WTC11 (cell line): ENCODE data around the gene MYL3. TPM values are rescaled to one million over a fixed set of nuclear protein-coding genes. Genes with fewer than 3 reads are reported as not detected.

Experiments
- ATAC-seq: fragments of 200-7000 bp; cut with Tn5 transposase; 2 replicates; pipeline ENCODE4 v1.10.0; 2021; ENCODE audit warnings: mild to moderate bottlenecking, moderate library complexity
- CTCF ChIA-PET: fragments of 300-600 bp; sonication (Branson Sonifier 250); formaldehyde crosslinking; loops from one replicate; lab custom pipeline; 2021; ENCODE audit warnings: antibody characterized with exemption; lab: Charles Lee
- POLR2A ChIA-PET: fragments of 350-600 bp; sonication (Branson Sonifier 250); formaldehyde crosslinking; loops from one replicate; lab custom pipeline; 2021; ENCODE audit warnings: antibody characterized with exemption; lab: Charles Lee
- DNase-seq: peaks from one replicate; pipeline ENCODE4 v3.0.0; 2021; ENCODE audit warnings: low spot score
- H3K27ac Mint-ChIP-seq: 2 replicates; pipeline ENCODE4 v1.8.0; 2021; ENCODE audit warnings: mixed read lengths
- H3K27me3 Mint-ChIP-seq: 2 replicates; pipeline ENCODE4 v1.8.0; 2021; ENCODE audit warnings: low read depth, mild to moderate bottlenecking, moderate library complexity, mixed read lengths
- H3K36me3 Mint-ChIP-seq: 2 replicates; pipeline ENCODE4 v1.8.0; 2021; ENCODE audit warnings: mixed read lengths
- H3K4me1 Mint-ChIP-seq: 2 replicates; pipeline ENCODE4 v1.8.0; 2022; ENCODE audit warnings: mixed read lengths
- H3K4me3 Mint-ChIP-seq: 2 replicates; pipeline ENCODE4 v1.8.0; 2021; ENCODE audit warnings: mild to moderate bottlenecking, moderate library complexity, mixed read lengths
- H3K9me3 Mint-ChIP-seq: 2 replicates; pipeline ENCODE4 v1.8.0; 2021; ENCODE audit warnings: mixed read lengths
- CBFB ChIP-seq: sonication (generic); formaldehyde crosslinking; IDR thresholded peaks from 2 replicates; pipeline ENCODE4 v1.8.1; 2022; ENCODE audit warnings: mild to moderate bottlenecking, low read depth, missing genetic modification reagents
- CREB1 ChIP-seq: sonication (generic); formaldehyde crosslinking; IDR thresholded peaks from 2 replicates; pipeline ENCODE4 v1.8.0; 2023; ENCODE audit warnings: mild to moderate bottlenecking, missing genetic modification reagents
- CTCF ChIP-seq: fragments of 200-600 bp; IDR thresholded peaks from 2 replicates; pipeline ENCODE4 v1.8.0; 2022; ENCODE audit warnings: antibody characterized with exemption
- FOXP1 ChIP-seq: sonication (generic); formaldehyde crosslinking; IDR thresholded peaks from 2 replicates; pipeline ENCODE4 v1.8.0; 2022; ENCODE audit warnings: missing genetic modification reagents, mild to moderate bottlenecking, moderate library complexity, borderline replicate concordance
- IRF1 ChIP-seq: sonication (generic); formaldehyde crosslinking; IDR thresholded peaks from 2 replicates; pipeline ENCODE4 v1.8.0; 2023; ENCODE audit warnings: missing genetic modification reagents
- IRF2 ChIP-seq: sonication (generic); formaldehyde crosslinking; IDR thresholded peaks from 2 replicates; pipeline ENCODE4 v1.8.0; 2022; ENCODE audit warnings: low read depth, missing genetic modification reagents, borderline replicate concordance
- JUN ChIP-seq: sonication (generic); formaldehyde crosslinking; IDR thresholded peaks from 2 replicates; pipeline ENCODE4 v1.8.0; 2023; ENCODE audit warnings: mild to moderate bottlenecking, missing genetic modification reagents
- MLX ChIP-seq: sonication (generic); formaldehyde crosslinking; IDR thresholded peaks from 2 replicates; pipeline ENCODE4 v1.8.1; 2023; ENCODE audit warnings: mild to moderate bottlenecking, missing genetic modification reagents, moderate library complexity
- MYBL2 ChIP-seq: sonication (generic); formaldehyde crosslinking; IDR thresholded peaks from 2 replicates; pipeline ENCODE4 v1.8.1; 2023; ENCODE audit warnings: mild to moderate bottlenecking, moderate library complexity, missing genetic modification reagents
- NR1H2 ChIP-seq: sonication (generic); formaldehyde crosslinking; IDR thresholded peaks from 2 replicates; pipeline ENCODE4 v1.9.0; 2021; ENCODE audit warnings: mild to moderate bottlenecking, moderate library complexity, missing genetic modification reagents
- NR3C1 ChIP-seq: sonication (generic); formaldehyde crosslinking; conservative IDR thresholded peaks from 2 replicates; pipeline ENCODE4 v1.8.1; 2023; ENCODE audit warnings: low read depth, mild to moderate bottlenecking, missing genetic modification reagents
- SOX15 ChIP-seq: fragments of 250-450 bp; sonication (Bioruptor Pico); IDR thresholded peaks from 2 replicates; pipeline ENCODE4 v1.9.0; 2021; ENCODE audit warnings: mild to moderate bottlenecking
- TEAD1 ChIP-seq: sonication (generic); formaldehyde crosslinking; IDR thresholded peaks from 2 replicates; pipeline ENCODE4 v1.8.0; 2022; ENCODE audit warnings: mild to moderate bottlenecking, missing genetic modification reagents
- USF1 ChIP-seq: sonication (generic); formaldehyde crosslinking; IDR thresholded peaks from 2 replicates; pipeline ENCODE4 v1.8.0; 2022; ENCODE audit warnings: mild to moderate bottlenecking, missing genetic modification reagents
- USF2 ChIP-seq: sonication (generic); formaldehyde crosslinking; IDR thresholded peaks from 2 replicates; pipeline ENCODE4 v1.8.1; 2023; ENCODE audit warnings: mild to moderate bottlenecking, missing genetic modification reagents, moderate library complexity
- ZBTB21 ChIP-seq: sonication (generic); formaldehyde crosslinking; IDR thresholded peaks from 2 replicates; pipeline ENCODE4 v1.8.1; 2023; ENCODE audit warnings: mild to moderate bottlenecking, missing genetic modification reagents, borderline replicate concordance
- ZNF121 ChIP-seq: sonication (generic); formaldehyde crosslinking; IDR thresholded peaks from 2 replicates; pipeline ENCODE4 v1.8.0; 2023; ENCODE audit warnings: missing genetic modification reagents
- ZNF263 ChIP-seq: sonication (generic); formaldehyde crosslinking; IDR thresholded peaks from 2 replicates; pipeline ENCODE4 v1.8.1; 2022; ENCODE audit warnings: low read depth, mild to moderate bottlenecking, moderate library complexity, missing genetic modification reagents
- ZNF281 ChIP-seq: sonication (generic); formaldehyde crosslinking; IDR thresholded peaks from 2 replicates; pipeline ENCODE4 v1.8.0; 2023; ENCODE audit warnings: mild to moderate bottlenecking, missing genetic modification reagents
- ZNF396 ChIP-seq: fragments of 250-450 bp; sonication (Bioruptor Pico); IDR thresholded peaks from 2 replicates; pipeline ENCODE4 v1.8.0; 2021; ENCODE audit warnings: mild to moderate bottlenecking, moderate library complexity, borderline replicate concordance
- ZNF512 ChIP-seq: sonication (generic); formaldehyde crosslinking; IDR thresholded peaks from 2 replicates; pipeline ENCODE4 v1.8.1; 2022; ENCODE audit warnings: missing genetic modification reagents, borderline replicate concordance
- total RNA-seq: library from RNA; stranded (reverse); gene quantifications from 3 replicates; pipeline ENCODE4 v1.2.3, GENCODE V29; 2021

MYL3 gene
- total RNA-seq, 1 experiment from 2014 or later = 0.31 TPM

- no peak overlapping the region for H3K4me3 Mint-ChIP-seq
- POLR2A ChIA-PET = interaction anchor here (0.6 to 1.1 kb wide), 2 partner anchors 36 to 98 kb away, joined by 3 read pairs; no protein-coding TSS in a partner anchor
- no peak for ATAC-seq
- TF ChIP-seq TEAD1 (CRISPR knock-in tag) (no peak), FOXP1 (no peak), JUN (CRISPR knock-in tag) (no peak), CTCF (no peak), NR3C1 (CRISPR knock-in tag) (no peak), ZBTB21 (CRISPR knock-in tag) (no peak), SOX15 (CRISPR knock-in tag) (no peak), CREB1 (no peak), ZNF121 (no peak), IRF2 (CRISPR knock-in tag) (no peak), ZNF396 (CRISPR knock-in tag) (no peak), MYBL2 (CRISPR knock-in tag) (no peak), ZNF263 (CRISPR knock-in tag) (no peak), NR1H2 (CRISPR knock-in tag) (no peak), IRF1 (no peak)
- TF ChIP-seq, all 79 proteins: peak for 0
- H3K9me3 Mint-ChIP-seq = no peaks in the 10 kb centered on the region
- CTCF ChIA-PET = interaction anchor here (0.6 to 2.0 kb wide), 60 partner anchors 9 to 669 kb away, joined by 3 to 50 read pairs (median 5); partner anchors contain the start of genes ALS2CL, CCDC12, MYL3 and NBEAL2
- no peak for DNase-seq
- no peaks in the 10 kb centered on the region for H3K36me3 Mint-ChIP-seq
- no peaks in the 10 kb centered on the region for H3K27me3 Mint-ChIP-seq
- no peak overlapping the region for H3K27ac Mint-ChIP-seq
- H3K4me1 Mint-ChIP-seq = no peaks in the 10 kb centered on the region
These were observed 47.0 kb upstream of the MYL3 start for GRCh38 chr3:46910166-46910760.

GRCh38 chr3:46909535-46910161, 46.4 kb upstream of the MYL3 start:
- ChIA-PET CTCF (interaction anchor here (0.6 to 2.0 kb wide), 68 partner anchors 9 to 669 kb away, joined by 3 to 50 read pairs (median 4); partner anchors contain the start of genes ALS2CL, CCDC12, LTF and MYL3), POLR2A (interaction anchor here (0.6 to 1.1 kb wide), 2 partner anchors 36 to 97 kb away, joined by 3 read pairs; no protein-coding TSS in a partner anchor)
- DNase-seq = peak; percentile 94
- Mint-ChIP-seq H3K36me3 (no peaks in the 10 kb centered on the region), H3K27me3 (no peaks in the 10 kb centered on the region), H3K4me3 (no peak overlapping the region), H3K9me3 (no peaks in the 10 kb centered on the region), H3K4me1 (no peaks in the 10 kb centered on the region), H3K27ac (no peak overlapping the region)
- peak; percentile 87 for ATAC-seq
- TF ChIP-seq CTCF (peak; percentile 85), MLX (CRISPR knock-in tag) (no peak), CBFB (CRISPR knock-in tag) (no peak), USF1 (CRISPR knock-in tag) (peak; percentile 82), FOXP1 (no peak), ZNF281 (CRISPR knock-in tag) (no peak), USF2 (CRISPR knock-in tag) (peak; percentile 64), ZNF512 (no peak)
